HEK293 (cell line): ENCODE measurements around the gene BORCS6.

Experiments used
- FEZF1 ChIP-seq: fragments of 450-650 bp; formaldehyde crosslinking; IDR thresholded peaks from 2 replicates; pipeline ENCODE4 v1.5.1; 2016; ENCODE audit warnings: missing biosample characterization, missing genetic modification characterization
- KLF16 ChIP-seq: fragments of 450-650 bp; formaldehyde crosslinking; IDR thresholded peaks from 2 replicates; pipeline ENCODE4 v1.5.1; 2017; ENCODE audit warnings: missing biosample characterization, missing genetic modification characterization
- REST ChIP-seq: fragments of 450-650 bp; formaldehyde crosslinking; IDR thresholded peaks from 2 replicates; pipeline ENCODE4 v1.5.1; 2016; ENCODE audit warnings: missing biosample characterization, missing genetic modification characterization
- SP2 ChIP-seq: fragments of 450-650 bp; formaldehyde crosslinking; IDR thresholded peaks from 2 replicates; pipeline ENCODE4 v1.5.1; 2016; ENCODE audit warnings: missing biosample characterization, missing genetic modification characterization
- ZBTB7A ChIP-seq: fragments of 450-650 bp; formaldehyde crosslinking; IDR thresholded peaks from 2 replicates; pipeline ENCODE4 v1.5.1; 2016; ENCODE audit warnings: low read depth, missing biosample characterization, missing genetic modification characterization
- ZBTB8A ChIP-seq: fragments of 450-650 bp; formaldehyde crosslinking; IDR thresholded peaks from 2 replicates; pipeline ENCODE4 v1.5.1; 2016; ENCODE audit warnings: missing biosample characterization, missing genetic modification characterization
- ZNF138 ChIP-seq: fragments of 450-650 bp; formaldehyde crosslinking; IDR thresholded peaks from 2 replicates; pipeline ENCODE4 v1.5.1; 2016; ENCODE audit warnings: missing biosample characterization, missing genetic modification characterization, borderline replicate concordance
- ZNF140 ChIP-seq: fragments of 450-650 bp; formaldehyde crosslinking; IDR thresholded peaks from 2 replicates; pipeline ENCODE4 v1.5.1; 2016; ENCODE audit warnings: missing biosample characterization, missing genetic modification characterization
- ZNF155 ChIP-seq: fragments of 450-650 bp; formaldehyde crosslinking; IDR thresholded peaks from 2 replicates; pipeline ENCODE4 v1.5.1; 2016; ENCODE audit warnings: missing biosample characterization, missing genetic modification characterization
- ZNF24 ChIP-seq: fragments of 450-650 bp; formaldehyde crosslinking; IDR thresholded peaks from 2 replicates; pipeline ENCODE4 v1.5.1; 2016; ENCODE audit warnings: missing biosample characterization, missing genetic modification characterization
- ZNF266 ChIP-seq: fragments of 450-650 bp; formaldehyde crosslinking; IDR thresholded peaks from 2 replicates; pipeline ENCODE4 v1.5.1; 2016; ENCODE audit warnings: missing biosample characterization, missing genetic modification characterization, low read depth
- ZNF274 ChIP-seq, 2 experiments: fragments of 200-500 bp in 1 of 2; fragments of 450-650 bp in 1 of 2; sonication (Bioruptor generic) in 1 of 2; formaldehyde crosslinking in 1 of 2; IDR thresholded peaks; 2 replicates each; pipeline versions ENCODE4 v1.5.1 to v1.6.1; 2014 to 2016; ENCODE audit warnings: borderline replicate concordance in 1 of 2, inconsistent platforms in 1 of 2, low read length in 1 of 2, missing biosample characterization in 1 of 2, missing genetic modification characterization in 1 of 2
- ZNF335 ChIP-seq: fragments of 450-650 bp; formaldehyde crosslinking; conservative IDR thresholded peaks from 2 replicates; pipeline ENCODE4 v1.5.1; 2016; ENCODE audit warnings: missing biosample characterization, missing genetic modification characterization
- ZNF449 ChIP-seq: fragments of 450-650 bp; formaldehyde crosslinking; IDR thresholded peaks from 2 replicates; pipeline ENCODE4 v1.5.1; 2017; ENCODE audit warnings: missing biosample characterization, mild to moderate bottlenecking, missing genetic modification characterization, moderate library complexity
- ZNF48 ChIP-seq: fragments of 450-650 bp; formaldehyde crosslinking; IDR thresholded peaks from 2 replicates; pipeline ENCODE4 v1.5.1; 2016; ENCODE audit warnings: missing biosample characterization, missing genetic modification characterization
- ZNF571 ChIP-seq: fragments of 450-650 bp; formaldehyde crosslinking; IDR thresholded peaks from 2 replicates; pipeline ENCODE4 v1.5.0; 2017; ENCODE audit warnings: missing biosample characterization, missing genetic modification characterization
- ZNF600 ChIP-seq: fragments of 450-650 bp; formaldehyde crosslinking; IDR thresholded peaks from 2 replicates; pipeline ENCODE4 v1.5.1; 2016; ENCODE audit warnings: missing biosample characterization, missing genetic modification characterization
- TF ChIP-seq, protein P1 (sequence below): fragments of 450-650 bp; formaldehyde crosslinking; IDR thresholded peaks from 2 replicates; pipeline ENCODE4 v1.5.1; 2016; ENCODE audit warnings: missing biosample characterization, missing genetic modification characterization, borderline replicate concordance
- TF ChIP-seq, protein P2 (sequence below): fragments of 450-650 bp; formaldehyde crosslinking; IDR thresholded peaks from 2 replicates; pipeline ENCODE4 v1.5.1; 2016; ENCODE audit warnings: missing biosample characterization, missing genetic modification characterization
- TF ChIP-seq, protein P3 (sequence below): fragments of 450-650 bp; formaldehyde crosslinking; IDR thresholded peaks from 2 replicates; pipeline ENCODE4 v1.5.1; 2016; ENCODE audit warnings: missing biosample characterization, missing genetic modification characterization

The BORCS6 gene

GRCh38 chr17:8162997-8163977 is 26.7 kb downstream of the BORCS6 start (continued):
- TF ChIP-seq, protein P1, sequence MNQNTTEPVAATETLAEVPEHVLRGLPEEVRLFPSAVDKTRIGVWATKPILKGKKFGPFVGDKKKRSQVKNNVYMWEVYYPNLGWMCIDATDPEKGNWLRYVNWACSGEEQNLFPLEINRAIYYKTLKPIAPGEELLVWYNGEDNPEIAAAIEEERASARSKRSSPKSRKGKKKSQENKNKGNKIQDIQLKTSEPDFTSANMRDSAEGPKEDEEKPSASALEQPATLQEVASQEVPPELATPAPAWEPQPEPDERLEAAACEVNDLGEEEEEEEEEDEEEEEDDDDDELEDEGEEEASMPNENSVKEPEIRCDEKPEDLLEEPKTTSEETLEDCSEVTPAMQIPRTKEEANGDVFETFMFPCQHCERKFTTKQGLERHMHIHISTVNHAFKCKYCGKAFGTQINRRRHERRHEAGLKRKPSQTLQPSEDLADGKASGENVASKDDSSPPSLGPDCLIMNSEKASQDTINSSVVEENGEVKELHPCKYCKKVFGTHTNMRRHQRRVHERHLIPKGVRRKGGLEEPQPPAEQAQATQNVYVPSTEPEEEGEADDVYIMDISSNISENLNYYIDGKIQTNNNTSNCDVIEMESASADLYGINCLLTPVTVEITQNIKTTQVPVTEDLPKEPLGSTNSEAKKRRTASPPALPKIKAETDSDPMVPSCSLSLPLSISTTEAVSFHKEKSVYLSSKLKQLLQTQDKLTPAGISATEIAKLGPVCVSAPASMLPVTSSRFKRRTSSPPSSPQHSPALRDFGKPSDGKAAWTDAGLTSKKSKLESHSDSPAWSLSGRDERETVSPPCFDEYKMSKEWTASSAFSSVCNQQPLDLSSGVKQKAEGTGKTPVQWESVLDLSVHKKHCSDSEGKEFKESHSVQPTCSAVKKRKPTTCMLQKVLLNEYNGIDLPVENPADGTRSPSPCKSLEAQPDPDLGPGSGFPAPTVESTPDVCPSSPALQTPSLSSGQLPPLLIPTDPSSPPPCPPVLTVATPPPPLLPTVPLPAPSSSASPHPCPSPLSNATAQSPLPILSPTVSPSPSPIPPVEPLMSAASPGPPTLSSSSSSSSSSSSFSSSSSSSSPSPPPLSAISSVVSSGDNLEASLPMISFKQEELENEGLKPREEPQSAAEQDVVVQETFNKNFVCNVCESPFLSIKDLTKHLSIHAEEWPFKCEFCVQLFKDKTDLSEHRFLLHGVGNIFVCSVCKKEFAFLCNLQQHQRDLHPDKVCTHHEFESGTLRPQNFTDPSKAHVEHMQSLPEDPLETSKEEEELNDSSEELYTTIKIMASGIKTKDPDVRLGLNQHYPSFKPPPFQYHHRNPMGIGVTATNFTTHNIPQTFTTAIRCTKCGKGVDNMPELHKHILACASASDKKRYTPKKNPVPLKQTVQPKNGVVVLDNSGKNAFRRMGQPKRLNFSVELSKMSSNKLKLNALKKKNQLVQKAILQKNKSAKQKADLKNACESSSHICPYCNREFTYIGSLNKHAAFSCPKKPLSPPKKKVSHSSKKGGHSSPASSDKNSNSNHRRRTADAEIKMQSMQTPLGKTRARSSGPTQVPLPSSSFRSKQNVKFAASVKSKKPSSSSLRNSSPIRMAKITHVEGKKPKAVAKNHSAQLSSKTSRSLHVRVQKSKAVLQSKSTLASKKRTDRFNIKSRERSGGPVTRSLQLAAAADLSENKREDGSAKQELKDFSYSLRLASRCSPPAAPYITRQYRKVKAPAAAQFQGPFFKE (tag by site-specific recombination), result no peak
- TF ChIP-seq FEZF1 (tag by site-specific recombination) (no peak), ZNF138 (tag by site-specific recombination) (no peak), ZNF24 (no peak), REST (tag by site-specific recombination) (peak; percentile 26; the same call in 1 of the 2 replicates), ZNF449 (tag by site-specific recombination) (no peak), ZNF266 (tag by site-specific recombination) (no peak), ZNF48 (tag by site-specific recombination) (no peak), ZNF335 (tag by site-specific recombination) (peak; percentile 78), ZNF600 (0 out of 2 replicates have a peak, but pooled peaks have one; percentile 15), ZBTB7A (peak; percentile 15; the same call in 1 of the 2 replicates), ZNF155 (tag by site-specific recombination) (no peak), ZNF571 (tag by site-specific recombination) (no peak), SP2 (peak; percentile 71), ZBTB8A (tag by site-specific recombination) (peak; percentile 24; the same call in 1 of the 2 replicates), ZNF140 (tag by site-specific recombination) (no peak), ZNF274 (IDR thresholded peaks at IDR 0.05; ENCODE audit: low read length) (no peak), ZNF274 (tag by site-specific recombination; IDR thresholded peaks at IDR 0.05; ENCODE audit: borderline replicate concordance) (no peak), KLF16 (tag by site-specific recombination) (no peak)
- TF ChIP-seq, protein P2, sequence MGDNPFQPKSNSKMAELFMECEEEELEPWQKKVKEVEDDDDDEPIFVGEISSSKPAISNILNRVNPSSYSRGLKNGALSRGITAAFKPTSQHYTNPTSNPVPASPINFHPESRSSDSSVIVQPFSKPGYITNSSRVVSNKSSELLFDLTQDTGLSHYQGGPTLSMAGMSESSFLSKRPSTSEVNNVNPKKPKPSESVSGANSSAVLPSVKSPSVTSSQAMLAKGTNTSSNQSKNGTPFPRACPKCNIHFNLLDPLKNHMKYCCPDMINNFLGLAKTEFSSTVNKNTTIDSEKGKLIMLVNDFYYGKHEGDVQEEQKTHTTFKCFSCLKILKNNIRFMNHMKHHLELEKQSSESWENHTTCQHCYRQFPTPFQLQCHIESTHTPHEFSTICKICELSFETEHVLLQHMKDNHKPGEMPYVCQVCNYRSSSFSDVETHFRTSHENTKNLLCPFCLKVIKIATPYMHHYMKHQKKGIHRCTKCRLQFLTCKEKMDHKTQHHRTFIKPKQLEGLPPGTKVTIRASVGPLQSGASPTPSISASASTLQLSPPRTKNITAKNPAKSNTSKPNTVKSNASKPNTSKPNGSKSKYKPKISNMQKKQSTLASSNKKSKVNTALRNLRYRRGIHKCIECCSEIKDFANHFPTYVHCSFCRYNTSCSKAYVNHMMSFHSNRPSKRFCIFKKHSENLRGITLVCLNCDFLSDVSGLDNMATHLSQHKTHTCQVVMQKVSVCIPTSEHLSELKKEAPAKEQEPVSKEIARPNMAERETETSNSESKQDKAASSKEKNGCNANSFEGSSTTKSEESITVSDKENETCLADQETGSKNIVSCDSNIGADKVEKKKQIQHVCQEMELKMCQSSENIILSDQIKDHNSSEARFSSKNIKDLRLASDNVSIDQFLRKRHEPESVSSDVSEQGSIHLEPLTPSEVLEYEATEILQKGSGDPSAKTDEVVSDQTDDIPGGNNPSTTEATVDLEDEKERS (tag by site-specific recombination), result no peak
- TF ChIP-seq, protein P3, sequence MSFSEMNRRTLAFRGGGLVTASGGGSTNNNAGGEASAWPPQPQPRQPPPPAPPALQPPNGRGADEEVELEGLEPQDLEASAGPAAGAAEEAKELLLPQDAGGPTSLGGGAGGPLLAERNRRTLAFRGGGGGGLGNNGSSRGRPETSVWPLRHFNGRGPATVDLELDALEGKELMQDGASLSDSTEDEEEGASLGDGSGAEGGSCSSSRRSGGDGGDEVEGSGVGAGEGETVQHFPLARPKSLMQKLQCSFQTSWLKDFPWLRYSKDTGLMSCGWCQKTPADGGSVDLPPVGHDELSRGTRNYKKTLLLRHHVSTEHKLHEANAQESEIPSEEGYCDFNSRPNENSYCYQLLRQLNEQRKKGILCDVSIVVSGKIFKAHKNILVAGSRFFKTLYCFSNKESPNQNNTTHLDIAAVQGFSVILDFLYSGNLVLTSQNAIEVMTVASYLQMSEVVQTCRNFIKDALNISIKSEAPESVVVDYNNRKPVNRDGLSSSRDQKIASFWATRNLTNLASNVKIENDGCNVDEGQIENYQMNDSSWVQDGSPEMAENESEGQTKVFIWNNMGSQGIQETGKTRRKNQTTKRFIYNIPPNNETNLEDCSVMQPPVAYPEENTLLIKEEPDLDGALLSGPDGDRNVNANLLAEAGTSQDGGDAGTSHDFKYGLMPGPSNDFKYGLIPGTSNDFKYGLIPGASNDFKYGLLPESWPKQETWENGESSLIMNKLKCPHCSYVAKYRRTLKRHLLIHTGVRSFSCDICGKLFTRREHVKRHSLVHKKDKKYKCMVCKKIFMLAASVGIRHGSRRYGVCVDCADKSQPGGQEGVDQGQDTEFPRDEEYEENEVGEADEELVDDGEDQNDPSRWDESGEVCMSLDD (tag by site-specific recombination), result peak; percentile 82; the same call in 1 of the 2 replicates
